NCI-H748 (cell line): ENCODE results near the gene MAGOHB.
"Not testable (repeated sequence)": the region's sequence is repeated elsewhere in the genome, so short reads cannot be mapped to it uniquely, and the experiment has no call there.

Experiments used
- DNase-seq: peaks from one replicate; lab custom pipeline; 2025; ENCODE audit not compliant: unreplicated experiment; lab: John Stamatoyannopoulos, UW

Gene MAGOHB

GRCh38 chr12:10613349-10614055 is at the start of gene MAGOHB:
Gene MAGOHB, minus strand, starts transcription at chr12:10613609. Its CDS starts 77 bp downstream, at chr12:10613532.
- peak; percentile 94 for DNase-seq

- DNase-seq: no peak
These were observed 47.9 kb upstream of the MAGOHB start for GRCh38 chr12:10661338-10661737.

GRCh38 chr12:10654003-10654402 is 40.6 kb upstream of the MAGOHB start:
- no peak for DNase-seq

- no peak for DNase-seq
These were observed 38.8 kb upstream of the MAGOHB start for GRCh38 chr12:10652192-10652591.

- not testable (repeated sequence) for DNase-seq
These were observed 33.2 kb upstream of the MAGOHB start for GRCh38 chr12:10646576-10646975.

GRCh38 chr12:10645910-10646309 is 32.5 kb upstream of the MAGOHB start:
- DNase-seq: no peak

GRCh38 chr12:10641735-10642500 is 28.5 kb upstream of the MAGOHB start:
- DNase-seq: no peak

GRCh38 chr12:10638728-10639127 is 25.3 kb upstream of the MAGOHB start:
- DNase-seq: no peak

GRCh38 chr12:10636611-10637010 is 23.2 kb upstream of the MAGOHB start:
- no peak for DNase-seq

GRCh38 chr12:10636124-10636523 is 22.7 kb upstream of the MAGOHB start:
- DNase-seq: no peak

GRCh38 chr12:10635306-10635705 is 21.9 kb upstream of the MAGOHB start:
- no peak for DNase-seq

- DNase-seq: no peak
These were observed 21.0 kb upstream of the MAGOHB start for GRCh38 chr12:10634427-10634826.

GRCh38 chr12:10633541-10633940 is 20.1 kb upstream of the MAGOHB start:
- DNase-seq: no peak

- DNase-seq: no peak
These were observed 18.8 kb upstream of the MAGOHB start for GRCh38 chr12:10632226-10632625.

- DNase-seq: no peak
These were observed 11.2 kb upstream of the MAGOHB start for GRCh38 chr12:10624605-10625004.

- DNase-seq: no peak
These were observed 9.7 kb upstream of the MAGOHB start for GRCh38 chr12:10623131-10623530.

GRCh38 chr12:10621278-10621677 is 7.9 kb upstream of the MAGOHB start:
- DNase-seq: no peak

GRCh38 chr12:10620078-10620779 is 6.8 kb upstream of the MAGOHB start:
- no peak for DNase-seq

- DNase-seq: no peak
These were observed 5.1 kb upstream of the MAGOHB start for GRCh38 chr12:10618338-10618987.

GRCh38 chr12:10617863-10618262 is 4.5 kb upstream of the MAGOHB start:
- no peak for DNase-seq

- DNase-seq: no peak
These were observed 2.1 kb upstream of the MAGOHB start for GRCh38 chr12:10615532-10615931.

GRCh38 chr12:10614056-10614370 is 604 bp upstream of the MAGOHB start:
- DNase-seq: no peak
